ELR (cell line): ENCODE results near the gene NPHS1.
A peak's percentile ranks its signal among the peaks of the same experiment; 100 is the strongest.
"Not testable (repeated sequence)": the region's sequence is repeated elsewhere in the genome, so short reads cannot be mapped to it uniquely, and the experiment has no call there.

Experiments
- DNase-seq: peaks from one replicate; pipeline ENCODE4 v3.0.0-alpha.2; 2015; ENCODE audit warnings: low read depth

The NPHS1 gene

GRCh38 chr19:35852029-35852780, at the start of gene NPHS1:
Gene NPHS1, minus strand, starts transcription at chr19:35852504. Its CDS starts 667 bp downstream, at chr19:35851837.
- DNase-seq: no peak

- peak; percentile 75 for DNase-seq
Measured at GRCh38 chr19:35901055-35901644, 48.8 kb upstream of the NPHS1 start.

- peak; percentile 84 for DNase-seq
Measured at GRCh38 chr19:35899547-35900214, 47.4 kb upstream of the NPHS1 start.

DNA sequence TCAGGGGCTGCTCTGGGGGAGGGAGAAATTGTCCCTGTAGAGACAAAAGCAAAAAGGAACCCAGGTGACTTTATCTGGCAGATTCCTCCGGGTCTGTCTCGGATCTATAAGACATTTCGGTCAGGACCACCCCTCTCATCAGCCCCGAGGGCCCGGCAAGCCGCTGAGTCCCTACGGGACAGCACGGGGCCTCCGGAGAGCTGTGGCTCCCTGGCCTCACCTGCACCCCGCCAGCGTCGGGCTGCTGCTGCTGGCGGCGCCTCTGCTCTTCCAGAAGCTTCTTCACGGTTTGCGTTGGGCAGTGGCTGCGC, 46.1 kb upstream of the NPHS1 start:
- DNase-seq: no peak

DNA sequence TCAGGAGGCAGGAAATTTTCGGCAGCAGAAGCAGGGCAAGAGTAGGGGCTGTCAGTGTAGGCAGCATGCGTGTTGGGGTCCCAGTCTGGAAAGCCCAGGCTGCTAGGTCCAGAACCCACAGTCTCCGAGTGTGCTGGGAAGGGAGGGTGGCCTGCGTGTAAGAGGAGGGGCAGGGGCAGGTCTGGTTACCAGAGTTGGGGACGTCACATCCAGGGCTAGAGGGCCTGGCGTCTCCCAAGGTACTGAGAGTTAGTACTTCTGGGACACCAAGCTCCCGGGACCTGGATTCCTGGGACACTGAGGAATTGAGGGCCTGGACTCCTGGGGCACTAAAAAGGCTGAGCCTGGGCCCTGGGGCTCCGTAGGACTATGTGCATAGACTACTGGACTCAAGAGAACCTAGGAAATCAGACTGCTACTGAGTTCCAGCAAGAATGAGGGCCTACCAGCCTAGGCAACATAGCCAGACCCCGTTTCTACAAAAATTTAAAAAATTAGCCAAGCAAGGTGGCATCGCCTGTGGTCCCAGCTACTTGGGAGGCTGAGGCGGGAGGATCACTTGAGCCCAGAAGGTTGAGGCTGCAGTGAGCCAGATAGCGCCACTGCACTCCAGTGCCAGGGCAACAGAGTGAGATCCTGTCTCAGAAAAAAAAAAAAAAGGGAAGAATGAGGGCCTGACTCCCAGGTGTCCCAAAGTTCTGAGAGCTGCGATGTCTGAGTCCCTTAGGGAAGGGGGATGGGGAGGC, 45.6 kb upstream of the NPHS1 start:
- no peak for DNase-seq

DNA sequence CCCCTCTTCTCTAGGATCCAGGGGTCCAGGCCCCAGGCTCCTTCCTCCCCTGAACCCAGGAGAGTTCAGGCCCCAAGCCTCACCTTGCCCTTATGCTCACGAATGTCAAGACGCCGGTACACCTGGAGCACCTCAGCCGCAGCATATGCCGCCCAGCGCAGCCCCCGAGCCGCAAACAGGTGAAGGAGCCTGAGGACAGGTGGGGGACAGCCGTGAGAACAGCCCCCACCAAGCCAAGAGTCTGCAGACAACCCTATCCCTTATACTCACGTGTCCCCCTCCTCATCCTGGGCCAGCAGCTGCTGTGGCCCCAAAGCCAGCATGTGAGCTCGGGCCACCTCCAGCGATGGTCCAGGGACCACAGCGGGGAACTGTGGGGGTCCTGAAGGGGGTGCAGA, 44.3 kb upstream of the NPHS1 start:
- DNase-seq: no peak

- DNase-seq: no peak
Measured at GRCh38 chr19:35895911-35896642, 43.8 kb upstream of the NPHS1 start.

- no peak for DNase-seq
Measured at GRCh38 chr19:35894342-35894741, 42.0 kb upstream of the NPHS1 start.

DNA sequence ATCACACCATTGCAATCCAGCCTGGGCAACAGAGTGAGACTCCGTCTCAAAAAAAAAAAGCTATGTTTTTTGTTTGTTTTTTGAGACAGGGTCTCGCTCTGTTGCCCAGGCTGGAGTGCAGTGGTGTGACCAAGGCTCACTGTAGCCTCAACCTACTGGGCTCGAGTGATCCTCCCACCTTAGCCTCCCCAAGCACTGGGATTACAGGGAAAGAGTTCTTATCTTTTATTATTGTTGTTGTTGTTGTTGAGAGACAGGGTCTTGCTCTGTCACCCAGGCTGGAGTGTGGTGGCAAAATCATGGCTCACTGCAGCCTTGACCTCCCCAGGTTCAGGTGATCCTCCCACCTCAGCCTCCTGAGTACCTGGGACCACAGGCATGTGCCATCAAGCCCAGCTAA, 39.5 kb upstream of the NPHS1 start:
- not testable (repeated sequence) for DNase-seq

- no peak for DNase-seq
Measured at GRCh38 chr19:35890113-35890650, 37.9 kb upstream of the NPHS1 start.

- DNase-seq: no peak
Measured at GRCh38 chr19:35889370-35890112, 37.2 kb upstream of the NPHS1 start.

DNA sequence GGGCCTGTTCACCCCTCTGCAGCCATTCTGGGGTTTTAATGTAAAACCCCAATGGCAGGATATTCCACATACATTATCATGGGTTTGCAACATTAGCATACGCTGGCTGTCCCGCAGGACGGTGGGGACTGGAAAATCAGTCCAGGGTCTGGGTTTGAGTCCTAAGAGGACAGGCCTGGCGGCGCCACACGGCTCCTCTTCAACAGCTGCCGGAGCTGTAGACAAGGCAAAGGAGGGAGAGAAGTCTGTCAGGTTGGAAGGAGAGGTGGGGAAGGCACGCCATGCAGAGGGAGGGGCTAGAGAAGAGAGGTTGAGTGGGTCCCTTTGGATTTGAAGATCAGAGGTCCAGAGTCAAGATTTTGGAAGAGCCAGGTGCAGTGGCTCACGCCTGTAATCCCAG, 36.1 kb upstream of the NPHS1 start:
- no peak for DNase-seq

DNA sequence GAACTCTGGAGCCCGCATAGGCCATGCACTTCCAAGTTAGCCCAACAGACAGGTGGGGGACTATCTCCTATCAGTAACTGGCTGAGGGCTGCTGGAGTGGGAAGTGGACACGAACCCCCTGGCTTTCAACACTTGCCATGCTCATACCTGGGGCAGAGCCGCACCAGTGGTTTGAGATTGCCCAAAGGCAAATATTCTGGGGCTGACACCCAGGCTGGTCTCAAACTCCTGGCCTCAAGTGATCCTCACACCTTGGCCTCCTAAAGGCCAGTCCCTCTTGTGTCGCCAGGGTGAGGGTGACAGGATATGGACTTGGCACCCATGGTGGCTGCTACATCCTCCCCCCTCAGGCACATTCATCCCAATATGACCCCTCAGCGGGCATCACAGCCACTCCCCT, 34.9 kb upstream of the NPHS1 start:
- no peak for DNase-seq

- DNase-seq: no peak
Measured at GRCh38 chr19:35885904-35886303, 33.6 kb upstream of the NPHS1 start.

GRCh38 chr19:35885225-35885738, 33.0 kb upstream of the NPHS1 start:
- no peak for DNase-seq

DNA sequence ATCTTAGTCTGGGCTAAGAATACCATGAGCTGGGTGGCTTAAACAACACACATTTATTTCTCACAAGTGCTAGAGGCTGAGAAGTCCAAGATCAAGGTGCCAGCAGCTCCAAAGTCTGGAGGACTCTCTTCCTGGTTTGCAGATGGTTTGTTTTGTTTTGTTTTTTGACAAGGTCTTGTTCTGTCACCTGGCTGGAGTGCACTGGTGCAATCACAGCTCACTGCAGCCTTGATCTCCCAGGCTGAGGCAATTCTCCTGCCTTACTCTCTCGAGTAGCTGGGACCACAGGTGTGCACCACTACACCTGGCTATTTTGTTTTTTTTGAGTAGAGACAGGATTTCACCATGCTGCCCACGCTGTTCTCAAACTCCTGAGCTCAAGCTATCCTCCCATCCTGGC, 31.6 kb upstream of the NPHS1 start:
- DNase-seq: no peak

DNA sequence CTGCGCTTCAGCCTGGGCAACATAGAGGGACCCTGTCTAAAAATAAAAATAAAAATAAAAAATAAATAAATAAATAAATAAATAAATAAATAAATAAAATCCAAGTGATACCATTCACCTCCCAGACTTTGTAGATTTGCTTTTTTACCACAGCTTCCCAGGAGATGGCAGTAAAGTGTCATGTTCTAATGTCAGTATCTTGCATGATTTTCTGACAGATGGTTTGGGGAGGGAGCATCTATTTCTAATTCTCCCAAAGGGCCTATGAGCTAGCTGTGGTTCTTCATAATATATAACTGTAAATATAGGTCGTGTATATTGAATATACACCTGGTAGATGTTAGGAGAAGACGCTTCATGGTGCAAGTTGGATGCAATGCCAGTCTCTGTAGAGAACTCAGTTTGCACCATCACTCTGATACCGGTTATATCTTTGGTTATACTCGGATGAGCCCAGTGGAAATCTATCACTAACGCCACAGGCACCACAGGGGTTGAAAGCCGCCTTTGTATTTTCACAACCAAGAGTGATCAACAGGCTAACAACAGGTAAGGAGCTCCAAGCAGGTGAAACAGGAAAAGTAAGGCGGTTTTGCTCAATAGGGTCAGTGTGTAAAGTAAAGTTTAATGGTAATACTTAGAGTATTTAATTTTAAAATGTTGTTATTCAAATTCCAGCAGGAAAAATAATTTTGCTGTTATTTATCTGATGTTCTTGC, 30.0 kb upstream of the NPHS1 start:
- DNase-seq: peak; percentile 76

DNA sequence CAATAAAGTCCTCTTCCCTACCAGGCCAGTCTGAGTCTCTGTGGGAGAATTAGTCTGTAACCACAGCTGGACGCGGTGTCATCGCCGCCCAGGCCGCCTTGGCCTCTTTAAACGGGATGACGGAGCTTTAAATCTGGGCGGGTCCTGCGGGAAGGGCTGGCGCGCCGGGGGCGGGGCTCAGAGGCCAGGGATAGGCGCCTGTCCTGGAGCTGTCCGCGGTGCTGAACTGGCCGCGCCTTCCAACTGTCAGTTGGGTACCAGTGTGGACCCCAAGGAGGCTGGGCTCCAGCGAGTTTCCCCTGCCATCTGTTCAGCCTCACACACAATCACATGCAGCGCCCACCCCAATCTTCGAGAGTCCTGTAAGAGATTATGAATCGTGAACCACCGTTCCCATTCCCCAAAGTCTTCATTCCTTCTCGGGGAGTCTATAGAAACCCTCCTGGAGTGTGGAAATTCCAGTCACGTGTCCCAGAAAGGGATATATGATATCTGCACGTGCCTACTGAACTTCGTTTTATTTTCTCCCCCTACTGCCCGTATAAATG, 27.5 kb upstream of the NPHS1 start:
- DNase-seq: peak; percentile 95

- DNase-seq: no peak
Measured at GRCh38 chr19:35879068-35879467, 26.8 kb upstream of the NPHS1 start.

DNA sequence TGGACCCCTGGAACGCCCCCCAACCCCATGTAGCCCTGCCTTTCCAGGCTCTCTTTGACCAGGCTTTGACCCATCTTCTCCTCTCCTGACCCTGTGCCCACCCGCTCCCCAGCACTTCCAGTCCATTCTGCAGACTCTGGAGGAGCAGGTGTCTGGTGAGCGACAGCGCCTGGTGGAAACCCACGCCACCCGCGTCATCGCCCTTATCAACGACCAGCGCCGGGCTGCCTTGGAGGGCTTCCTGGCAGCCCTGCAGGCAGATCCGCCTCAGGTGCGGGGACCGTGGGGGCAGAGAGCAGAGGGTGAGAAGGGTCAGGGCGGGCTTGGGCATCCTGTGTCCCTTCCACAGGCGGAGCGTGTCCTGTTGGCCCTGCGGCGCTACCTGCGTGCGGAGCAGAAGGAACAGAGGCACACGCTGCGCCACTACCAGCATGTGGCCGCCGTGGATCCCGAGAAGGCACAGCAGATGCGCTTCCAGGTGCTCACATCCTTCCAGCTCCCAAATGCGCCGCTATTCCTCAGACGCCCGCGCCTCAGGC, 22.2 kb upstream of the NPHS1 start:
- DNase-seq: no peak
